ENCODE data around the gene NOSTRIN.

DNA sequence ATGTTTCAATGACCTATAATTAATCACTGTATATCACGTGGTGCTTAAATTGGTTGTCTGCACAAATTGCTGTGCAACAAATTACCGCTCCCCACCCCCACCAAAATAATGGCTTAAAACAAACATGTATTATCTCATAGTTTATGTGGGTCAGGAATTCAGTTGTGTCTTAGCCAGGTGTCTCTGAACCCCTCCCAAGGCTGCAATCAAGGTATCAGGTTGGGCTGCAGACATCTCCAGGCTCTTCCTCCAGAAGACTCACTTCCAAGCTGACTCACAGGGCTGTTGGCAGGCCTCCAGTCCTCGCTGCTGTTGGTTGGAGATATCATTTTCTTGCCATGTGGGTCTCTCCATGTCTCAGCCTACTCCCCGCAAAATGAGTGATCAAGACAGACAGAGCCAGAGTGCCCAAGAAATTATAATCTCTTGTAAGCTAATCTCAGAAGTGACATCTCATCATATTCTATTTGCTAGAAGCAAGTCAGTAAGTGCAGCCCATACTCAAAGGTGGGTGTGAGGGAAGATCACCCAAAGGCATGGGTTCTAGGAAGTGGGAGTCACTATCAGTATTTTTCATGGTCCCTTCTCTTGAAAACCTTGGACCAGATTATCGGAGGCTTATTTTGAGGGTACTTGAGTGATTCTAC, 49.4 kb downstream of the NOSTRIN start:
- no peak for TF ChIP-seq CTCF (IDR thresholded peaks at IDR 0.05 in 4 of 5, conservative IDR thresholded peaks at IDR 0.05 in 1 of 5)
- no peak for TF ChIP-seq POLR2A (IDR thresholded peaks at IDR 0.05)

Measured in gastrocnemius medialis (tissue), 4 donors.